KMS-11 (cell line): Measurements from ENCODE around the gene GDI1.

Source experiments
- H2AFZ ChIP-seq: fragments of 200-600 bp; sonication (generic); 2 replicates; pipeline ENCODE4 v1.6.1; 2016; ENCODE audit warnings: antibody characterized with exemption, mixed run types, low read depth
- H3K27ac ChIP-seq: fragments of 200-600 bp; sonication (generic); 2 replicates; pipeline ENCODE4 v1.6.1; 2016; ENCODE audit warnings: mild to moderate bottlenecking, mixed run types
- H3K27me3 ChIP-seq: fragments of 200-600 bp; sonication (generic); 2 replicates; pipeline ENCODE4 v1.6.1; 2017; ENCODE audit warnings: mild to moderate bottlenecking, low read depth, mixed run types, moderate library complexity; ENCODE audit not compliant: insufficient read depth
- H3K36me3 ChIP-seq: fragments of 200-600 bp; sonication (generic); 2 replicates; pipeline ENCODE4 v1.6.1; 2017; ENCODE audit warnings: mild to moderate bottlenecking, mixed run types; ENCODE audit not compliant: insufficient read depth
- H3K4me1 ChIP-seq: fragments of 200-600 bp; sonication (generic); 2 replicates; pipeline ENCODE4 v1.6.1; 2016; ENCODE audit warnings: mild to moderate bottlenecking, low read depth, mixed run types; ENCODE audit not compliant: poor library complexity, severe bottlenecking
- H3K4me2 ChIP-seq: fragments of 200-600 bp; sonication (generic); 2 replicates; pipeline ENCODE4 v1.7.0; 2016; ENCODE audit warnings: mild to moderate bottlenecking, mixed run types
- H3K4me3 ChIP-seq: fragments of 200-600 bp; sonication (generic); IDR thresholded peaks from 2 replicates; pipeline ENCODE4 v1.6.1; 2017; ENCODE audit warnings: low read depth, low read length, mixed read lengths; ENCODE audit not compliant: insufficient read depth
- H3K79me2 ChIP-seq: fragments of 200-600 bp; sonication (generic); 2 replicates; pipeline ENCODE4 v1.6.1; 2016; ENCODE audit warnings: low read depth, mixed run types; ENCODE audit not compliant: insufficient read depth
- H3K9ac ChIP-seq: fragments of 200-600 bp; sonication (generic); 2 replicates; pipeline ENCODE4 v1.6.1; 2016; ENCODE audit warnings: mild to moderate bottlenecking, mixed run types
- H4K20me1 ChIP-seq: fragments of 200-600 bp; sonication (generic); 2 replicates; pipeline ENCODE4 v1.6.1; 2016; ENCODE audit warnings: mild to moderate bottlenecking, mixed run types; ENCODE audit not compliant: insufficient read depth
- TF ChIP-seq, protein P1 (sequence below): fragments of 200-600 bp; sonication (generic); conservative IDR thresholded peaks from 2 replicates; pipeline ENCODE4 v1.6.1; 2017; ENCODE audit warnings: low read depth, mild to moderate bottlenecking, antibody characterized with exemption, low read length, moderate library complexity, mixed read lengths

GDI1 gene

DNA sequence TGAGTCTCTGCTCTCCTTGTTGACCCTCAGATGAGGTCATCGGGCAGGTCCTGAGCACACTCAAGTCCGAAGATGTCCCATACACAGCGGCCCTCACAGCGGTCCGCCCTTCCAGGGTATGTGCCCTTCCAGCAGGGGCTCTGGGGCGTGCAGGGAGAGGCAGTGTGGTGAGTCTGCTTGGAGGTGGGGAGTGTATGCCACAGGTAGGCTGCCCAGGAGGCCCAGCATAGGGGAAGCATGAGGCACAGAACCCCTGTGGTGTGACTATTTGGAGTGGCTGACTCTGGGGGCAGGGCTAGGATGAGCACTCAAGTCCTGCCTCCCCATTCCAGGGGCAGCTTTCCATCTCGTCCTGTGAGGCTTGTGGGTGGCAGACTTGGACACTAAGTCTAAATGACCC lies 3.3 kb upstream of the GDI1 start:
- Histone ChIP-seq H3K27me3 (no peaks in the 10 kb centered on the region), H3K4me1 (peaks cover 7% of the 10 kb centered on the region), H4K20me1 (no peaks in the 10 kb centered on the region), H3K79me2 (peaks cover 19% of the 10 kb centered on the region; the same call in 1 of the 2 replicates), H3K36me3 (no peaks in the 10 kb centered on the region), H3K27ac (no peak overlapping the region), H3K9ac (no peak overlapping the region), H3K4me2 (no peak overlapping the region), H2AFZ (no peak overlapping the region), H3K4me3 (no peak overlapping the region)
- TF ChIP-seq, protein P1, sequence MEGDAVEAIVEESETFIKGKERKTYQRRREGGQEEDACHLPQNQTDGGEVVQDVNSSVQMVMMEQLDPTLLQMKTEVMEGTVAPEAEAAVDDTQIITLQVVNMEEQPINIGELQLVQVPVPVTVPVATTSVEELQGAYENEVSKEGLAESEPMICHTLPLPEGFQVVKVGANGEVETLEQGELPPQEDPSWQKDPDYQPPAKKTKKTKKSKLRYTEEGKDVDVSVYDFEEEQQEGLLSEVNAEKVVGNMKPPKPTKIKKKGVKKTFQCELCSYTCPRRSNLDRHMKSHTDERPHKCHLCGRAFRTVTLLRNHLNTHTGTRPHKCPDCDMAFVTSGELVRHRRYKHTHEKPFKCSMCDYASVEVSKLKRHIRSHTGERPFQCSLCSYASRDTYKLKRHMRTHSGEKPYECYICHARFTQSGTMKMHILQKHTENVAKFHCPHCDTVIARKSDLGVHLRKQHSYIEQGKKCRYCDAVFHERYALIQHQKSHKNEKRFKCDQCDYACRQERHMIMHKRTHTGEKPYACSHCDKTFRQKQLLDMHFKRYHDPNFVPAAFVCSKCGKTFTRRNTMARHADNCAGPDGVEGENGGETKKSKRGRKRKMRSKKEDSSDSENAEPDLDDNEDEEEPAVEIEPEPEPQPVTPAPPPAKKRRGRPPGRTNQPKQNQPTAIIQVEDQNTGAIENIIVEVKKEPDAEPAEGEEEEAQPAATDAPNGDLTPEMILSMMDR = no peak

DNA sequence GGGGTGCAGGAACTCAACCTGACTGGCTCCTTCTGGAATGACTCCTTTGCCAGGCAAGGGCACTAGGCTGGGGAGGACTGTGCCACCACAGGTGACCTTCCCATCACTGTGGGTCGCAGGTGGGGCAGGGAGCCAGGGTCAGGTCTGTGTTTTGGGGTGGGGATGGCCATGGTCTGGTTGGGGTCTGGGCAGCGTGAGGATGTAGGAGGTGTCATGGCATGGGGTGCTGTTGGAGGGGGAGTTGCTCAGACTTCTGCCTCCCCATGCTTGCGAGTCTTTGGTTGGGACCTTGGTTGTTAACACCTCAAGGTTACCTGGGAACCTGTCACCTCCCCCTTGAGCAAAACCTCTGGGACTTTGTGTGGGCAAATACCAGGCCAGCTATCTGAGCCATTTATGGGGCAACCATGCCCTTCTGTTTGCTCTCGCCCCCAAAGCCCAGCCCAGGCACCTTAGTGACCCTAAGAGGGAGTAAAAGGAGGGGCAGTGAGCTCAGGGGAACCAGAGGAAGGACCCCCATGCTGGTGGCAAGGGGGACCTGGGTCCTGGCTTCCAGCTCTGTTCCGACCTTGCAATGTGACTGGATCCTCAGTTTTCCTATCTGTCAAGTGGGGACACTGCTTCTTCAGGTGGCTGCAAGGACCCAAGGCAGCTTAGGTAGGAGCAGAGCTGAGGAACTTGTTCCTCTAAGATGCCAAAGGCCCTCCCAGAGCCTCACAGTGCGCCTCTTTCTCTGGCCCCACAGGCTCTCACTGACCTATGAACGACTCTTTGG lies 2.4 kb upstream of the GDI1 start:
- no peak overlapping the region for H2AFZ ChIP-seq
- no peak overlapping the region for H3K4me2 ChIP-seq
- no peak overlapping the region for H3K9ac ChIP-seq
- H3K4me1 ChIP-seq = peaks cover 1% of the 10 kb centered on the region
- TF ChIP-seq, protein P1 = no peak
- H3K27me3 ChIP-seq = no peaks in the 10 kb centered on the region
- H3K79me2 ChIP-seq = peaks cover 13% of the 10 kb centered on the region; the same call in 1 of the 2 replicates
- no peak overlapping the region for H3K27ac ChIP-seq
- no peaks in the 10 kb centered on the region for H4K20me1 ChIP-seq
- no peak overlapping the region for H3K4me3 ChIP-seq
- no peaks in the 10 kb centered on the region for H3K36me3 ChIP-seq

DNA sequence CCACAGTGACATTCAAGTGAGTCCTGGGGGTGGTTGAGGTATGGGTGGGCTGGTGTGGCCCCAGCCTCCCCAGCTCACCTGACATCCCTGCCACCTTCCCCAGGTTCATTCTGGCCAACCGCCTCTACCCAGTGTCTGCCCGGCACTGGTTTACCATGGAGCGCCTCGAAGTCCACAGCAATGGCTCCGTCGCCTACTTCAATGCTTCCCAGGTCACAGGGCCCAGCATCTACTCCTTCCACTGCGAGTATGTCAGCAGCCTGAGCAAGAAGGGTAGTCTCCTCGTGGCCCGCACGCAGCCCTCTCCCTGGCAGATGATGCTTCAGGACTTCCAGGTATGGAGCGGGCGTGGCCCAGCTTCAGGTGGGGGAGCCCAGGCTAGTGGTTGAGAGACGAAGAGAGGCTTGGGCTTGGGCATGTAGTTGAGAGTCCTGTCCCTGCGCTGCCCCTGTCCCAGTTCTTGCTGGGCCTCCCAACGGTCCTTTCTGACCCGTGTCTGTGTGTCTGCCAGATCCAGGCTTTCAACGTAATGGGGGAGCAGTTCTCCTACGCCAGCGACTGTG lies 1.7 kb upstream of the GDI1 start:
- no peak overlapping the region for H3K9ac ChIP-seq
- peaks cover 12% of the 10 kb centered on the region; the same call in 1 of the 2 replicates for H3K79me2 ChIP-seq
- H4K20me1 ChIP-seq = no peaks in the 10 kb centered on the region
- H3K27me3 ChIP-seq = no peaks in the 10 kb centered on the region
- H3K27ac ChIP-seq = no peak overlapping the region
- H3K4me2 ChIP-seq = no peak overlapping the region
- H2AFZ ChIP-seq = no peak overlapping the region
- TF ChIP-seq, protein P1 = no peak
- H3K36me3 ChIP-seq = no peaks in the 10 kb centered on the region
- H3K4me3 ChIP-seq = no peak overlapping the region
- no peaks in the 10 kb centered on the region for H3K4me1 ChIP-seq

DNA sequence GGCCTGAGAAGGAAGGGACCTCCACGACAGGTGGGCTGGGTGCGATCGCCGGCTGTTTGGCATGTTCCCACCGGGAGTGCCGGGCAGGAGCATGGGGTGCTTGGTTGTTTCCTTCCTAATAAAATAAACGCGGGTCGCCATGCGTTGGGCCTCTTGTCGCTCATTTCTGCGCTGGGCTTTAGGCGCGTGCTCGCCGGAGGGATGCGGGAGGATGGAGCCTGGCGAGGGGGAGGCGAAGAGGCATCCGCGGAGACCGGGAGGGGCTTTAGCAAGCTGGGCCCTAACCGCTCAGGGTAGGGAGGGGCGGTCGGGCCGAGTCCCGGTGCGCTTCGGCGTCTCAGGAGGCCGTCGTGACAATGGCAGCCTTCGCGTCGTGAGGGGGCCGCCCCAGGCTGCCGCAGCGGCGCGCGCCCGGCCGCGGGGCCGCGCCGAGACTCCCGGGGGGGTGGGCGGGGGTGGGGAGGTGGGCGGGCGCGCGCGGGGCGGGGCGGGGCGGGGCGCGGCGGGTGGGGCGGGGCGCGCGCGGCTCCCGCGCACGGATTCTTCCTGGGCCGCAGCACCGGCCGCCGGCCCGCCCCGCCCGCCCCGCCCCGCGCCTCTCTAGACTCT lies 476 bp upstream of the GDI1 start:
- H4K20me1 ChIP-seq = no peaks in the 10 kb centered on the region
- TF ChIP-seq, protein P1 = no peak
- no peaks in the 10 kb centered on the region for H3K36me3 ChIP-seq
- H3K4me2 ChIP-seq = 0 out of 2 replicates have a peak overlapping the region, but pooled peaks have one; percentile 39
- H3K79me2 ChIP-seq = peaks cover 12% of the 10 kb centered on the region; the same call in 1 of the 2 replicates
- H2AFZ ChIP-seq = no peak overlapping the region
- H3K4me1 ChIP-seq = no peaks in the 10 kb centered on the region
- H3K4me3 ChIP-seq = no peak overlapping the region
- H3K27ac ChIP-seq = 0 out of 2 replicates have a peak overlapping the region, but pooled peaks have one; percentile 38
- no peaks in the 10 kb centered on the region for H3K27me3 ChIP-seq
- H3K9ac ChIP-seq = peak overlapping the region; percentile 39; the same call in 1 of the 2 replicates
